Endothelial cell of umbilical vein (primary cell): Measurements from ENCODE around the gene SLC16A6. TPM values are rescaled to one million over a fixed set of nuclear protein-coding genes. Genes with fewer than 3 reads are reported as not detected.
"Not testable (repeated sequence)": the region's sequence is repeated elsewhere in the genome, so short reads cannot be mapped to it uniquely, and the experiment has no call there.

Experiments
- BruUV-seq: library from RNA; stranded (reverse); fragments of 400-500 nt; replicated peaks from 2 replicates; lab custom pipeline; 2021; lab: Mats Ljungman, UMichigan
- CTCF ChIA-PET: fragments of 300-600, 350-600 bp; sonication (Branson Sonifier 250); formaldehyde crosslinking; loops from one replicate; lab custom pipeline; 2021; ENCODE audit warnings: antibody characterized with exemption, inconsistent platforms; lab: Charles Lee
- POLR2A ChIA-PET: fragments of 300-600, 350-600 bp; sonication (Branson Sonifier 250); formaldehyde crosslinking; loops from one replicate; lab custom pipeline; 2021; ENCODE audit warnings: antibody characterized with exemption, inconsistent platforms; lab: Charles Lee
- DNase-seq: peaks from one replicate; pipeline ENCODE4 v3.0.0-alpha.2; 2011; ENCODE audit warnings: low read depth, low spot score
- FAIRE-seq: peaks from 2 replicates; lab custom pipeline; 2011; peaks lifted over from hg19 to GRCh38; lab: Jason Lieb, UNC
- H2AFZ ChIP-seq: 2 replicates; pipeline ENCODE4 v1.6.0; 2012; ENCODE audit warnings: low read depth, low read length, control low read depth, inconsistent platforms
- H3K27ac ChIP-seq: 2 replicates; pipeline ENCODE4 v1.5.1; 2011; ENCODE audit warnings: low read depth, mild to moderate bottlenecking, control low read depth, low read length, moderate library complexity; ENCODE audit not compliant: insufficient read depth
- H3K27me3 ChIP-seq, 2 experiments: 2 replicates each; pipeline versions ENCODE4 v1.6.0 to v1.6.1; 2011; ENCODE audit warnings: low read length in 2 of 2, mixed read lengths in 1 of 2; ENCODE audit not compliant: control insufficient read depth in 2 of 2, insufficient read depth in 2 of 2
- H3K36me3 ChIP-seq, 2 experiments: 2 replicates in 1 of 2; 3 replicates in 1 of 2; pipeline ENCODE4 v1.5.1; 2011; ENCODE audit warnings: low read length in 2 of 2, mild to moderate bottlenecking in 1 of 2, moderate library complexity in 1 of 2; ENCODE audit not compliant: control insufficient read depth in 2 of 2, insufficient read depth in 2 of 2; ENCODE audit errors: extremely low read depth in 1 of 2
- H3K4me1 ChIP-seq: 3 replicates; pipeline ENCODE4 v1.5.1; 2011; ENCODE audit warnings: mild to moderate bottlenecking, low read length; ENCODE audit not compliant: control insufficient read depth, insufficient read depth; ENCODE audit errors: extremely low read depth
- H3K4me2 ChIP-seq: 2 replicates; pipeline ENCODE4 v1.6.1; 2011; ENCODE audit warnings: low read length, control low read depth, mixed read lengths; ENCODE audit not compliant: insufficient read depth
- H3K4me3 ChIP-seq, 3 experiments: fragments of 200-600 bp in 1 of 3; sonication (generic), shearing (Covaris generic) in 1 of 3; replicated peaks in 1 of 3; 2 replicates each; pipeline ENCODE4 v1.5.1; 2011 to 2016; ENCODE audit warnings: control low read depth in 3 of 3, low read length in 3 of 3, mild to moderate bottlenecking in 2 of 3, inconsistent platforms in 1 of 3, low read depth in 1 of 3, moderate library complexity in 1 of 3; ENCODE audit not compliant: insufficient read depth in 1 of 3
- H3K79me2 ChIP-seq: 2 replicates; pipeline ENCODE4 v1.6.0; 2012; ENCODE audit warnings: low read length, inconsistent platforms; ENCODE audit not compliant: control insufficient read depth, insufficient read depth
- H3K9ac ChIP-seq: replicated peaks from 2 replicates; pipeline ENCODE3; 2011; ENCODE audit warnings: low read length, control low read depth; ENCODE audit not compliant: insufficient read depth; ENCODE audit errors: extremely low read depth
- H3K9me1 ChIP-seq: replicated peaks from 3 replicates; pipeline ENCODE4 v1.6.0; 2011; ENCODE audit warnings: mild to moderate bottlenecking, low read length; ENCODE audit not compliant: control insufficient read depth, insufficient read depth; ENCODE audit errors: extremely low read depth
- H3K9me3 ChIP-seq: replicated peaks from 2 replicates; pipeline ENCODE4 v1.5.1; 2012; ENCODE audit warnings: low read length, inconsistent platforms; ENCODE audit not compliant: control insufficient read depth, insufficient read depth
- H4K20me1 ChIP-seq: replicated peaks from 2 replicates; pipeline ENCODE3; 2011; ENCODE audit warnings: mild to moderate bottlenecking, low read length; ENCODE audit not compliant: control insufficient read depth, insufficient read depth; ENCODE audit errors: extremely low read depth
- EZH2 ChIP-seq: IDR thresholded peaks from 2 replicates; pipeline ENCODE4 v1.6.1; 2012; ENCODE audit warnings: borderline replicate concordance, low read depth, mild to moderate bottlenecking, moderate library complexity, low read length, inconsistent platforms; ENCODE audit not compliant: severe bottlenecking
- FOS ChIP-seq: IDR thresholded peaks from 2 replicates; pipeline ENCODE4 v1.6.1; 2011; ENCODE audit warnings: mild to moderate bottlenecking, low read length, moderate library complexity, borderline replicate concordance; ENCODE audit not compliant: insufficient read depth
- GATA2 ChIP-seq: IDR thresholded peaks from 2 replicates; pipeline ENCODE4 v1.7.0; 2011; ENCODE audit warnings: low read depth, mild to moderate bottlenecking, moderate library complexity, mixed read lengths, low read length; ENCODE audit not compliant: insufficient read length, insufficient read depth
- JUN ChIP-seq: IDR thresholded peaks from 2 replicates; pipeline ENCODE4 v1.6.1; 2011; ENCODE audit warnings: borderline replicate concordance, low read depth; ENCODE audit not compliant: insufficient read length, insufficient read depth
- MYC ChIP-seq: IDR thresholded peaks from one replicate; pipeline ENCODE4 v1.6.1; 2011; ENCODE audit warnings: mild to moderate bottlenecking, low read depth, low read length
- POLR2A ChIP-seq: IDR thresholded peaks from 2 replicates; pipeline ENCODE4 v1.6.1; 2012; ENCODE audit warnings: low read depth, mild to moderate bottlenecking, control low read depth, low read length
- POLR2AphosphoS5 ChIP-seq: IDR thresholded peaks from 2 replicates; pipeline ENCODE4 v1.6.1; 2012; ENCODE audit warnings: low read depth, mild to moderate bottlenecking, control low read depth, low read length, moderate library complexity; ENCODE audit not compliant: insufficient read depth
- dilution Hi-C: fragments of 300-500 bp; cut with MboI; formaldehyde crosslinking; loops from one replicate; pipeline ENCODE4 v1.15.0; 2019; ENCODE audit warnings: low sequenced_read_pairs; ENCODE audit not compliant: extremely low pct_ligation_motif_present
- intact Hi-C: fragments of 100-400 bp; cut with micrococcal nuclease; formaldehyde crosslinking; loops from one replicate; pipeline ENCODE4 v1.10.0; 2022
- polyA plus RNA-seq, 4 experiments: library from polyadenylated mRNA; depleted of rRNA in 3 of 4; stranded (reverse) in 3 of 4; unstranded in 1 of 4; fragments of >200 nt; gene quantifications; 2 replicates each; pipeline versions ENCODE4 v1.2.1 to v1.2.3, GENCODE V29; 2011 to 2012; ENCODE audit warnings: missing spikeins in 1 of 4
- total RNA-seq: library from RNA; stranded (reverse); gene quantifications from 2 replicates; pipeline ENCODE4 v1.2.3, GENCODE V29; 2021
- TF ChIP-seq, protein P1 (sequence below): IDR thresholded peaks from 2 replicates; pipeline ENCODE4 v1.6.1; 2011; ENCODE audit not compliant: insufficient read depth, insufficient read length
- TF ChIP-seq, protein P2 (sequence below), 2 donors: IDR thresholded peaks; 1 replicate in 1 of 2; 2 replicates in 1 of 2; pipeline ENCODE4 v1.5.1; 2011; ENCODE audit warnings: low read length in 2 of 2, mild to moderate bottlenecking in 2 of 2, moderate library complexity in 2 of 2, control low read depth in 1 of 2, inconsistent platforms in 1 of 2, low read depth in 1 of 2; ENCODE audit not compliant: insufficient read depth in 1 of 2; ENCODE audit errors: extremely low read depth in 1 of 2

SLC16A6 gene
- total and polyA plus RNA-seq, 2 donors (not counting 3 experiments of a cell fraction or from before 2014, with no cell fraction given): 0.65 to 0.91 TPM

DNA sequence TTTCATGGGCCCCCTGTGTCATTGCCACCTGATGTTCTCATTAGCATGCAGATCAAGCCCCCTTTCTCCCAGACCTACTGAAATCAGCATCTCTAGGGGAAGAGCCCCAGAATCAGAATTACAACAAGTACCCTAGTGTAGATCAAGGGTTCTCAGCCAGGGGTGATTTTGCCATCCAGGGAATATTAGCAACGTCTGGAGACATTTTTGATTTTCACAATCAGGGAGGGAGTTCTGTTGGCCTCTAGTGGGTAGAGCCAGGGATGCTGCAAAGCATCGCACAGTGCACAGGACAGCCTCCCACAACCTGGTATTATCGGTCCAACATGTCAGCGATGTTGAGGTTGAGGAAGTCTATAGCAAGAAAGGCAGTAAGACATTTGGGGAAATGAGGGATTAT is 35.8 kb downstream of the SLC16A6 start:
- no peak overlapping the region for H3K4me2 ChIP-seq
- peaks cover 20% of the 10 kb centered on the region for H3K4me1 ChIP-seq
- H4K20me1 ChIP-seq: no peaks in the 10 kb centered on the region
- H3K79me2 ChIP-seq: no peaks in the 10 kb centered on the region
- no peaks in the 10 kb centered on the region for H3K9me3 ChIP-seq
- dilution Hi-C loops (no loop called here), intact Hi-C loops (loop anchor here (5.0 kb wide), 1 partner anchor 257 kb away; the partner anchor contains the start of gene PRKAR1A)
- DNase-seq: no peak
- H3K36me3 ChIP-seq: peaks cover 0 to 2% of the 10 kb centered on the region in 2 experiments
- FAIRE-seq: no peak
- no TSS peak for BruUV-seq
- H2AFZ ChIP-seq: no peak overlapping the region
- H3K27me3 ChIP-seq: no peaks in the 10 kb centered on the region
- no peak overlapping the region for H3K9ac ChIP-seq
- TF ChIP-seq POLR2A (no peak), MYC (no peak), JUN (no peak), POLR2AphosphoS5 (no peak), EZH2 (no peak), FOS (no peak), GATA2 (no peak)
- TF ChIP-seq, protein P1, sequence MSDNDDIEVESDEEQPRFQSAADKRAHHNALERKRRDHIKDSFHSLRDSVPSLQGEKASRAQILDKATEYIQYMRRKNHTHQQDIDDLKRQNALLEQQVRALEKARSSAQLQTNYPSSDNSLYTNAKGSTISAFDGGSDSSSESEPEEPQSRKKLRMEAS: no peak
- TF ChIP-seq, protein P2, sequence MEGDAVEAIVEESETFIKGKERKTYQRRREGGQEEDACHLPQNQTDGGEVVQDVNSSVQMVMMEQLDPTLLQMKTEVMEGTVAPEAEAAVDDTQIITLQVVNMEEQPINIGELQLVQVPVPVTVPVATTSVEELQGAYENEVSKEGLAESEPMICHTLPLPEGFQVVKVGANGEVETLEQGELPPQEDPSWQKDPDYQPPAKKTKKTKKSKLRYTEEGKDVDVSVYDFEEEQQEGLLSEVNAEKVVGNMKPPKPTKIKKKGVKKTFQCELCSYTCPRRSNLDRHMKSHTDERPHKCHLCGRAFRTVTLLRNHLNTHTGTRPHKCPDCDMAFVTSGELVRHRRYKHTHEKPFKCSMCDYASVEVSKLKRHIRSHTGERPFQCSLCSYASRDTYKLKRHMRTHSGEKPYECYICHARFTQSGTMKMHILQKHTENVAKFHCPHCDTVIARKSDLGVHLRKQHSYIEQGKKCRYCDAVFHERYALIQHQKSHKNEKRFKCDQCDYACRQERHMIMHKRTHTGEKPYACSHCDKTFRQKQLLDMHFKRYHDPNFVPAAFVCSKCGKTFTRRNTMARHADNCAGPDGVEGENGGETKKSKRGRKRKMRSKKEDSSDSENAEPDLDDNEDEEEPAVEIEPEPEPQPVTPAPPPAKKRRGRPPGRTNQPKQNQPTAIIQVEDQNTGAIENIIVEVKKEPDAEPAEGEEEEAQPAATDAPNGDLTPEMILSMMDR (IDR thresholded peaks at IDR 0.05; ENCODE audit: extremely low read depth in 1 of 2, insufficient read depth in 1 of 2, low read depth in 1 of 2, low read length in 2 of 2): no peak
- H3K27ac ChIP-seq: no peak overlapping the region
- POLR2A ChIA-PET: interaction anchor here (0.5 kb wide), 1 partner anchor 111 kb away, joined by 3 read pairs; no protein-coding TSS in a partner anchor
- CTCF ChIA-PET: no interaction called here
- no peak overlapping the region for H3K4me3 ChIP-seq
- no peaks in the 10 kb centered on the region for H3K9me1 ChIP-seq

DNA sequence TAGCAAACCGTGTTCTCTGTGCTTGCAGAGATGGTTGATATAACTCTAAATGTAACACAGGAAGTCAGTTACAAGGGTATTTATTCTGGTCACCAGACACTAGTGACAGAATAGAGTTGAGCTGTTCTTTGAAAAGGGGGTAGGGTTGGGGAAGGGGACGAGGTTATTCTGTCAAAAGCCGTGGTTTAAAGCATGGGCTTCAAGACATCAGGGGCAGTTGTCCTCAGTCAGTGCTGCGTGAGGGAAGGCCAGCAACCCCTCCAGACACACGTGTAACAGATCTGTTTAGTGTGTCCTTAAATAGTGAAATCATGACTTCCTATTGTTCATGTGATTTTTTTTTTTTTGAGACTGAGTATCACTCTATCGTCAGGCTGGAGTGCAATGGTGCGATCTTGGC is 37.5 kb downstream of the SLC16A6 start:
- CTCF ChIA-PET, intact Hi-C loops, POLR2A ChIA-PET: not testable (repeated sequence)

More for the DNA sequence above, 37.5 kb downstream of the SLC16A6 start:
- H3K4me3 ChIP-seq, H3K36me3 ChIP-seq, FAIRE-seq, H3K9me3 ChIP-seq, DNase-seq, BruUV-seq, H3K27ac ChIP-seq, H3K9me1 ChIP-seq, H2AFZ ChIP-seq, dilution Hi-C loops, H3K4me2 ChIP-seq, H3K27me3 ChIP-seq, H4K20me1 ChIP-seq, H3K9ac ChIP-seq, H3K79me2 ChIP-seq: not testable (repeated sequence)
- H3K4me1 ChIP-seq: peaks cover 17% of the 10 kb centered on the region
